GM12874 (cell line): ENCODE measurements around the gene RBMS1.

Source experiments
- TF ChIP-seq, protein P1 (sequence below): IDR thresholded peaks from 2 replicates; pipeline ENCODE4 v1.5.1; 2011; ENCODE audit warnings: low read depth, mild to moderate bottlenecking, control low read depth, low read length, moderate library complexity; ENCODE audit not compliant: insufficient read depth

The RBMS1 gene

DNA sequence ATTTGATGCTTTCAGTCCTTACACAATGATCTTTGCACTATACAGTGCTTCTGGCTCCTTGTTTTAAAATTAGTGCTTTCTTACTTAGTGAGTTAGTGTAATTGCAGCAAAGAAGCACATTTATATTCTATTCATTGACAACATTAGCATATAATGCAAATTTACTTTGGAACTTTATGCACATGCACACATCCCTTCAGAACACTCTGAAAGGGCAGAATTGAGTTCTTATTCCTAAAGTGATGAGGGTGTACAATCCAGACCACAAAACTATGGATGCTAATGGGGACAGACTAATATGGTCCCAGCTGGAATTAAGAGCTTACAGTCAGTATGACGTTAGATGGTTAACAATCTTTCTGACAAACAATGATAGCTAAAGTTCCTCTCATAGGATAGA, 127.1 kb downstream of the RBMS1 start:
- TF ChIP-seq, protein P1, sequence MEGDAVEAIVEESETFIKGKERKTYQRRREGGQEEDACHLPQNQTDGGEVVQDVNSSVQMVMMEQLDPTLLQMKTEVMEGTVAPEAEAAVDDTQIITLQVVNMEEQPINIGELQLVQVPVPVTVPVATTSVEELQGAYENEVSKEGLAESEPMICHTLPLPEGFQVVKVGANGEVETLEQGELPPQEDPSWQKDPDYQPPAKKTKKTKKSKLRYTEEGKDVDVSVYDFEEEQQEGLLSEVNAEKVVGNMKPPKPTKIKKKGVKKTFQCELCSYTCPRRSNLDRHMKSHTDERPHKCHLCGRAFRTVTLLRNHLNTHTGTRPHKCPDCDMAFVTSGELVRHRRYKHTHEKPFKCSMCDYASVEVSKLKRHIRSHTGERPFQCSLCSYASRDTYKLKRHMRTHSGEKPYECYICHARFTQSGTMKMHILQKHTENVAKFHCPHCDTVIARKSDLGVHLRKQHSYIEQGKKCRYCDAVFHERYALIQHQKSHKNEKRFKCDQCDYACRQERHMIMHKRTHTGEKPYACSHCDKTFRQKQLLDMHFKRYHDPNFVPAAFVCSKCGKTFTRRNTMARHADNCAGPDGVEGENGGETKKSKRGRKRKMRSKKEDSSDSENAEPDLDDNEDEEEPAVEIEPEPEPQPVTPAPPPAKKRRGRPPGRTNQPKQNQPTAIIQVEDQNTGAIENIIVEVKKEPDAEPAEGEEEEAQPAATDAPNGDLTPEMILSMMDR, result no peak

DNA sequence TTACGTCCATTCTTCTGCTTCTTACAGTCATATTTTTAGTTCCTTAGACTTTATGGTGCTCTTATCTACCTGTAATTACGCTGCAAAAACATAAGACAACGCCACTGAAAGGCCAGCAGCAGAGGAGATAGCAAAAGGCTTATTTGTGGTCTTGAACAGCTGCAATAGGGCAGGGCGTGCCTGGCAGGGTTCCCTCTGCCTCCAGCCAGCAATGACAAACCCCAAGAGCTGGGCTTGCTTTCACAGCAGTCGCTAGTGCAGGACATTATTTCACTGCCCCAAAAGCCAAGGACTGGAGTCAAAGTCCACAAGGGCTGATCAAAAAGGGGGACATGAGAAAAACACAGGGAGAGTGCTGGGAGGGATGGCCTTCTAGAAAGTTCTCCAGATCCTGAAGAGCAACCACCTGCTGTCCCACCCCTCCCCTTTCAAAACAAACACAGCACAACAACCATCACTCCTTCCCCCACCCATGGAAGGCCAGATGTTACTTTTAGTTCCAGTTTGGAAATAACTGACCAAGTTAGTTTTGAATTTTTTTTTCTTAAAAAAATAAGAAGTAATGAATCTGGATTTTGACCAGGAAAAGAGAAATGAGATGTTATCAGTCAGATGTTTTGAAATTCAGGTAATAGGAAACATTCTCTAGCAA, 127.8 kb downstream of the RBMS1 start:
- TF ChIP-seq, protein P1, result no peak

DNA sequence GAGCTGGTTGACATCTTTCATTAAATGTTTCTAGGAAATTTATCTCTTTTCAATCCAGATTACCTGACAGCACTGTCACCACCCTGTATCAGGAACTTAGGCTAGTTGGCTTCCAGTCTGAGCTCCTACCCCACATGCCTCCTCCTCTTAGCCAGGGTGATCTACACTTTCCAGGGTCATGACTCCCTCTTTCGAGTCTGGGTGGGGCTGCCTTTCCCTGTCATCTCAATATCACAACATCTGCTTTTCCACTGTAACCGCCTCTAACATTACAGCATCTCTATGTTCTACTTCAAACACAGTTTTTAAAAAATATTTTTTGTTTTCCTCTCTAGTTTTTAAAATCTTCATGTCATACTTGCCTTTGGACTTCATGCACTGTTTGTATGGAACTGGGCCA, 129.2 kb downstream of the RBMS1 start:
- TF ChIP-seq, protein P1, result no peak

DNA sequence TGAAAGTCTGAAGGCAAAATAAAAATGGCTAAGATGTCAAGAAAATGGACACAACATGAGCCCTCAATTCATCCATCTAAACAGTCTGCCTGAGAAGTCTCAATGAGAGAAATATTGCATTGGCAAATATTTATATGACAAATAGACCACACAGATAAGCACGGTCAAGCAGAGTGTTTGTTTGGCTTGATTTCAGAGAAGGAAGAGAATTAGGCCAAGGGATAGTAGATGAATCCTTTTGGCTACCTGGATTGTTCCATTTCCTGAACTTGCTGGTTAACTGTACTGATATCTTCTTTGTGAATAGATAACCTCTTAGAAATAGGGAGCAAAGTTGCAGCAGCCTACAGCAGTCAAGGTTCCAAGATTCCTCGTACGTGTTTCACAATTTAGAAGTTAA, 129.6 kb downstream of the RBMS1 start:
- TF ChIP-seq, protein P1, result no peak

DNA sequence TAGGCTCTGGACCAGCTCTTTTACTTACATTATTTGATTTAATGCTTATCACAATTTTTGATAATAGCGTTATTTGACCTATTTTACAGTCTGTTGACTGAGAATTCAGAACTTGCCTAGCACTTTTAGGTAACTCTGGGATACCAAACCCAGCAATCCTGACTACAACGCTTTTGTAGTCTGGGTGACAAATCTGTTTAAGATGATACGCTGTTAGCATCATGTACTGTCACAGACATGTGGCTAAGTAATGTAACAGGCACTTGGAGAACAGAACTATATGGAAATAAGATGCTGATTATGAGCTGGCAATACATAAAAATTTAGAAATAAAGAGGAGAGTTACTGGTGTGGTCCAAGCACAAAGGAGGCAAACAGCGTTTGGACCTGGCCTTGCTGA, 130.6 kb downstream of the RBMS1 start:
- TF ChIP-seq, protein P1, result no peak

DNA sequence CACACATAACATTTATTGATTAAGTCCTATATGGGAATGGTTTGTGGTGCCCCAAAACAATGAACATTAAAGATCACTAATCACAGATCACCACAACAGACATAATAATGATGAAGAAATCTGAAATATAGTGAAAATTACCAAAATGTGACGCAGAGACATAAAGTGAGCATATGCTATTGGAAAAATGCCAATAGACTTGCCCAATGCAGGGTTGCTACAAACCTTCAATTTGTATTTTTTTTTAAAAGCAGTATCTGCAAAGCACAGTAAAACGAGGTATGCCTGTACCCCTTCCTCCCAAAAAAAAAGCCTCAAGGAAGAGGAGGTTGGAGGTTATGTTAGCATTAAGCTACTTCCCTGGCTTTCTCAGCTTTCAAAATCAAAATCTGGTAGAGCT, 131.1 kb downstream of the RBMS1 start:
- TF ChIP-seq, protein P1, result no peak

DNA sequence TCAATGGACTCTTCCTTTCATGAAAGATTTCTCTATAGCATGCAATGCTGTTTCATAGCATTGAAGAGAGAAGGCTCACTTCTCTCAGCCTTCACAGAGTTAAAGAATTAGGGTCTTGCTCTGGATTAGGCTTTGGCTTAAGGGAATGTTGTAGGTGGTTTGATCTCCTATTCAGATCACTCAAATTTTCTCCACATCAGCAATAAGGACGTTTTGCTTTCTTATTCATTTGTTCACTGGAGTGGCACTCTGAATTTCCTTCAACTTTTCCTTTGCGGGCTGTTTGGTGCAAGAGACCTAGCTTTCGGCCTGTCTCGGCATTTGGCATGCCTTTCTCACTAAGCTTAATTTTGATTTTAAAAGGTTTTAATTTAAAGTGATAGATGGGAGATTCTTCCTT, 131.6 kb downstream of the RBMS1 start:
- TF ChIP-seq, protein P1, result no peak
